ENCODE results near the gene ZNF324B. TPM values are rescaled to one million over a fixed set of nuclear protein-coding genes. Genes with fewer than 3 reads are reported as not detected.

ZNF324B gene
- total RNA-seq, 4 donors from 2014 or later, result 6.5 to 10.1 (median 8.0) TPM

GRCh38 chr19:58408152-58409009, 43.0 kb upstream of the ZNF324B start, which contains the start of gene ZNF584:
ZNF584 (plus strand) TSS chr19:58408649; CDS start chr19:58409148, 499 bp downstream.
- peak in 3 of 4 donors; percentile 63 to 89 (median 88) for TF ChIP-seq POLR2A (IDR thresholded peaks at IDR 0.05)
- peak in 1 of 6 experiments; percentile 6 for TF ChIP-seq CTCF (IDR thresholded peaks at IDR 0.05)
- DNase-seq, result peak; percentile 67
- peaks cover 14 to 30% (median 21%) of the 10 kb centered on the region in 3 donors for H3K4me1 ChIP-seq
- intact Hi-C loops (cut with DNase I), result no loop called here
- H3K36me3 ChIP-seq, result peaks cover 0 to 15% (median 0%) of the 10 kb centered on the region in 3 donors
- H3K27me3 ChIP-seq, result no peaks in the 10 kb centered on the region
- peak within 1 kb of the TSS; percentile 91 to 96 (median 93) for H3K27ac ChIP-seq
- H3K9me3 ChIP-seq, result no peaks in the 10 kb centered on the region
- peak within 1 kb of the TSS; percentile 86 to 100 (median 97) for H3K4me3 ChIP-seq
- 0% methylated on average over 12 of the region's 100 CpGs; no CpG with 5 or more reads in 1 of the 2 donors for WGBS, 2 donors

- 12 to 13% methylated on average over 6 to 8 of the region's 34 CpGs for WGBS, 2 donors
- Histone ChIP-seq H3K4me1 (peaks cover 14 to 30% (median 21%) of the 10 kb centered on the region in 3 donors), H3K27me3 (no peaks in the 10 kb centered on the region), H3K9me3 (no peaks in the 10 kb centered on the region), H3K27ac (peak overlapping the region; percentile 91 to 96 (median 93)), H3K4me3 (peak overlapping the region; percentile 86 to 100 (median 97)), H3K36me3 (peaks cover 0 to 22% (median 0%) of the 10 kb centered on the region in 3 donors)
- DNase-seq, result no peak
- intact Hi-C loops (cut with DNase I), result no loop called here
- no peak for TF ChIP-seq POLR2A (IDR thresholded peaks at IDR 0.05)
- TF ChIP-seq CTCF (IDR thresholded peaks at IDR 0.05), result no peak
Measured at GRCh38 chr19:58409010-58409790, 42.2 kb upstream of the ZNF324B start.

- Histone ChIP-seq H3K27me3 (no peaks in the 10 kb centered on the region), H3K4me3 (no peak overlapping the region), H3K27ac (no peak overlapping the region), H3K36me3 (peaks cover 28 to 88% (median 35%) of the 10 kb centered on the region in 3 donors), H3K9me3 (peaks cover 0 to 18% (median 12%) of the 10 kb centered on the region in 3 donors), H3K4me1 (no peaks in the 10 kb centered on the region)
- WGBS, 2 donors, result 93 to 94% methylated on average over 5 of the region's 5 CpGs
- intact Hi-C loops (cut with DNase I), result no loop called here
- no peak for DNase-seq
- no peak for TF ChIP-seq POLR2A (IDR thresholded peaks at IDR 0.05)
Measured at GRCh38 chr19:58416604-58417003, 34.8 kb upstream of the ZNF324B start.

- 95 to 99% methylated on average over 7 of the region's 7 CpGs for WGBS, 2 donors
Measured at GRCh38 chr19:58417071-58417470, 34.4 kb upstream of the ZNF324B start.

More at GRCh38 chr19:58417071-58417470, 34.4 kb upstream of the ZNF324B start:
- Histone ChIP-seq H3K27ac (no peak overlapping the region), H3K9me3 (peaks cover 0 to 18% (median 12%) of the 10 kb centered on the region in 3 donors), H3K4me1 (no peaks in the 10 kb centered on the region), H3K4me3 (no peak overlapping the region), H3K27me3 (no peaks in the 10 kb centered on the region), H3K36me3 (peaks cover 28 to 88% (median 35%) of the 10 kb centered on the region in 3 donors)
- no peak for DNase-seq
- no peak for TF ChIP-seq POLR2A (IDR thresholded peaks at IDR 0.05)
- no peak for TF ChIP-seq CTCF (IDR thresholded peaks at IDR 0.05)
- intact Hi-C loops (cut with DNase I), result no loop called here

Measured in esophagus squamous epithelium (tissue), 5 donors.